ES-I3 (cell line): ENCODE data around the gene ARHGAP10.

Experiments
- H3K36me3 ChIP-seq: 2 replicates; pipeline ENCODE4 v1.6.1; 2013; ENCODE audit warnings: mild to moderate bottlenecking, low read length, control low read depth, moderate library complexity; ENCODE audit not compliant: insufficient read depth
- H3K4me1 ChIP-seq: 2 replicates; pipeline ENCODE4 v1.6.1; 2013; ENCODE audit warnings: mild to moderate bottlenecking, control low read depth, low read length; ENCODE audit not compliant: insufficient read depth
- H3K9ac ChIP-seq: 2 replicates; pipeline ENCODE4 v1.6.1; 2013; ENCODE audit warnings: low read depth, mild to moderate bottlenecking, low read length, moderate library complexity
- H3K9me3 ChIP-seq: 2 replicates; pipeline ENCODE4 v1.6.1; 2013; ENCODE audit warnings: mild to moderate bottlenecking, low read length, moderate library complexity; ENCODE audit not compliant: control insufficient read depth, insufficient read depth

ARHGAP10 gene

DNA sequence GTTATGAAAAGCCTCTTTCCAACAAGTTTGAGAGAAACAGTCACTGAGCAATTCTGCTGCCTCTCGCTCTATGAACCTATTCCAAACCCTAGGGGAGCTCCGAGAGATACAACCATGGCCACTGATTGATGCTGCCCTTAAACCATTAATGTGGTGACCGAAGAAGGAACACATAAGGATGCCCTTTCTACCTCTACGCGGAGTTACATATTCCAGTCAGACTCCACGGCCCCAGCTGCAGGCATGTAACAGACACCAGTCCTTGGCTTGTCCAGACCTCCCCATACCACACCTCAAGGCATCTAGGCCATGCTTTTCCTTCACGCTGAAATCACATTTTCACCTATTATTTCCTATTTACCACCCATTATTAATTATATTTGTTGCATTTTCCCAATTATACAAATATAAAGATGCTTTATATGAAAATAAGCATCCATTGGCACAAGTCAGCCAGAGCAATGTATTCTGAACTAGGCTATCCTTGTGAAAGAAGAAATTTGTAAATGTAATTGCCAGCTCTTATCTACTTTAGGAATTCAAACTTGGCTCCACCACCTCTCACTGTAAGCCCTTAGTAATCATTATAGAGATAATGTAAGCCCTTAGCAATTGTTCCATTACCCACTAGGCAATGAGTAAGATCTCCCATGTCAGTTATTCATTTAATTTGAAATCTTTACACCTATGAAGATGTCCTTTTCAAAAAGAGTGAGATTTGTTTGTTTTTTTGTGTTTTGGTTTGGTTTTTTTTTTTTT is 371.9 kb downstream of the ARHGAP10 start:
- H3K36me3 ChIP-seq: no peaks in the 10 kb centered on the region
- H3K4me1 ChIP-seq: no peaks in the 10 kb centered on the region
- no peaks in the 10 kb centered on the region for H3K9me3 ChIP-seq
- no peak overlapping the region for H3K9ac ChIP-seq

DNA sequence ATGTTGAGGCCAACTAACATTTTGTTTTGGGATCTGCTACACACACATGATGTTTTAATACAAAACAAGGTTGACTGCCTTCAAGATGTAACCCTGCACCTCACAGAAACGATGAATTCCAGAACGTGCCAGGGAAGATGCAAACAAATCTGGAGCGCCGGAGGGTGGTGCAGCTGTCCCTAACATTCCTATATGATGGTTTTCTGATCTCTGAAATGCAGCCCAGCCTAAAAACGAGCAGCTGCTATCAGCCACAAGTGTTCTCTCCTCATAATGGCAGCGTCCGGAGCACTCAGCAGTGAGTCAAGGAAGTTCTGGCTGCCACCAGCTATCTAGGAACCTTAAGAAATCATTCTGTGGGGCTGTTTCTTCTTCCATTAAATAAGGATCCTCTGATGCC is 376.9 kb downstream of the ARHGAP10 start:
- Histone ChIP-seq H3K36me3 (no peaks in the 10 kb centered on the region), H3K9me3 (no peaks in the 10 kb centered on the region), H3K4me1 (peaks cover 16% of the 10 kb centered on the region; the same call in 1 of the 2 replicates), H3K9ac (no peak overlapping the region)

DNA sequence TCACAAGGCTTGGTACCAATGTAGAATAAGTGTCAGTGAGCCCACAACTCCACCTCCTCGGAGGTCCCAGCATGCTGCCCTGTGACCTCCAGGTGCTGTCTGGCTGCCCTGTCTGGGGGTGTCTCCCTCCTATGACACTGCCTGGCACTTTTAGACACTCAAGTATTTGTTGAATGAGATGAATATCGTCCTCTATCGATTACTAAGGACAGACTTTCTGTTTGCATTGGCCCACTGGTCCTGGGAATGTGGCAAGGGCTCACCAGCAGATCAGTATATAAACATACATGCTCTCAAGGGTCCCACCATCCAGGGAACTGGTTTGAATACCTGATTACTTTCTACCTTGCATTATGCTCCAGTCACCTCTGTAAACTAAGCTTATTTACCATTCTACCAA is 377.3 kb downstream of the ARHGAP10 start:
- H3K9ac ChIP-seq: no peak overlapping the region
- H3K4me1 ChIP-seq: peaks cover 16% of the 10 kb centered on the region; the same call in 1 of the 2 replicates
- H3K9me3 ChIP-seq: no peaks in the 10 kb centered on the region
- no peaks in the 10 kb centered on the region for H3K36me3 ChIP-seq

DNA sequence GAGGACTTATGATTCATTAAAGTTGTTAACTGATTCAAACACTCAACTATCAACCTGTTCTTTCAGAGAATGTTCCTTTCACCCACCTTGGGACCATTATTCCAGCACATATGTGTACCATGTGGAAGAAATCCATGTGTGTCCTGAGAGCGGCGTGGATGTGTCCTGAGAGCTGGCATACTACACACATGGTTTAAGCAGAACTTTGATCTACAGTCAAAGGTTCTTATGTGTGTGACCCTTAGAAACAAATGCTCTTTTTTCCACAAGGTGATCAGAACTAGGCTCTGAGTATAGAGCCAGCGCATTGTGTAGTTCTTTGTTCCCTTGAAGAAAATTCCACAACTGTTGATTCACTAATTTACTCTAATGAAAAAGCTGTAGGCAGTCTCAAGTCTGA is 378.3 kb downstream of the ARHGAP10 start:
- Histone ChIP-seq H3K9me3 (no peaks in the 10 kb centered on the region), H3K36me3 (no peaks in the 10 kb centered on the region)

DNA sequence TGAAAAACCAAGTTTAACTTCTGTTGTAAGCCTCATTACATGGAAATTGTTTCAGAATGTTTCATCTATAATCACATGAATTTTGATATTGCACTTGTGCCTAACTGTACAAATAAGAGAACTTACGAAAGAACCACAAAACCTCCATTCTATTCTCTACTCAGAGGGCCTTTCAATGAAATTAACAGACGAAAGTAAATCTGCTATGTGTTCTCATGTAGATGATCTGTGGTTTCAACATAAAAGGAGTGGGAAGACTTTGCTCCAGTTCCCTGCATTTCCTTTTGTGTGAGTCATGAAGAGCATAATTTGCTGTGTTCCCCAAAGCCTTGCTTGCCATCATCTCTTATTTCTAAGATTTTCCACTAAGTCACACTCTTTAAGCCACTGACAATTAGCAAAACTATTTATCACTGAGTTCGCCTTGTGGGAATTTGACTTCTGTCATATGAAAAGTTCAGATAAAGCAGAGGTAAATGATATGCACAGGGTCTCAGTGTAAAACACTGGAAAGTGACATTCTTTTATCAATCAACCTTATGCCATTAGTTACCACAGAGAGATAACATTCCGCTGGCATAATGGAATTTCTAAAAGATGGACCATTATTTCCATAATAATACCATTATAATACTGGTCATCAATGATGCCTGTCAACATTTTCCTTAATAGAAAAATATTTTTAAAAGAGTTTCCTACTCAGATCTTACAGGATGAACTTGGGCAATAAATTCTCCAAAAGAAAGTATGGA is 380.5 kb downstream of the ARHGAP10 start:
- H3K9ac ChIP-seq: no peak overlapping the region
- peaks cover 20% of the 10 kb centered on the region; the same call in 1 of the 2 replicates for H3K4me1 ChIP-seq
- H3K36me3 ChIP-seq: no peaks in the 10 kb centered on the region
- no peaks in the 10 kb centered on the region for H3K9me3 ChIP-seq

More for the DNA sequence above, 378.3 kb downstream of the ARHGAP10 start:
- no peak overlapping the region for H3K9ac ChIP-seq
- peaks cover 19% of the 10 kb centered on the region; the same call in 1 of the 2 replicates for H3K4me1 ChIP-seq

DNA sequence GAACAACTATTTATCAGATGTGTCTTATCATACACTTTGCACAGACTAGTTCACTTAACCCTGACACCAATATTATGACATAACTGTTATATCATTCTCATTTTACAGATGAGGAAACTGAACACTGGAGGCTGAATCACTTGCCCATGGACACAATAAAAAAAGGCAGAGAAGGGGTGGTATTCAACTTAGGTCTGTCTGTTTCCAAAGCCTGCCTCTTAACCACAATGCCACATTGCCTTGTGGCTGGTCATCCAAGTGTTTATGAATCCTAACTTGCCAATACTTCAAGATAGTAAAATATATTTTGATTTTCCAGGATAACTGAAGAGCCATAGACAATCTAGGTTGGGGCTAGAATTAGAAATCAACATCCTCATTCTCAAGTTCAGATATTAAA is 382.5 kb downstream of the ARHGAP10 start:
- Histone ChIP-seq H3K9ac (no peak overlapping the region), H3K36me3 (no peaks in the 10 kb centered on the region), H3K4me1 (peaks cover 20% of the 10 kb centered on the region; the same call in 1 of the 2 replicates), H3K9me3 (no peaks in the 10 kb centered on the region)

DNA sequence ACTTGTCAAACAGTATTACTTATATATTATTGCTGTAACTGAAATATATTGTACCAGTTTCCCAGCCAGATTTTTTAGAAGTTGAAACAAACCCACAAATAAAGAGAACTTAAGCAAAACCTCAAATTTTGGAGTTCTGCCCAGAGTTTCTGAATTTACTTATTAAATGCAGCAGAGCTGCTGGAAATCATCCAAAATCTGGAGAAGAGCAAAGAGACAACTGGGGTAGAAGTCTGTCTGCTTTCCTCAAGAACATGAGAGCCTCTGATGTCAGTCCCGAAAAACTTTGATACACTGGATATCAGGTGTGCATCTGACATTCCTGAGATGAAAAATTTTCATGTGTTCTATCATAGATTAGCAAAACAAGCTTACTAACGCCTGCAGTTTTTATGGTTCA is 384.4 kb downstream of the ARHGAP10 start:
- Histone ChIP-seq H3K4me1 (peaks cover 19% of the 10 kb centered on the region; the same call in 1 of the 2 replicates), H3K9me3 (peaks cover 3% of the 10 kb centered on the region; the same call in 1 of the 2 replicates), H3K36me3 (no peaks in the 10 kb centered on the region), H3K9ac (no peak overlapping the region)

DNA sequence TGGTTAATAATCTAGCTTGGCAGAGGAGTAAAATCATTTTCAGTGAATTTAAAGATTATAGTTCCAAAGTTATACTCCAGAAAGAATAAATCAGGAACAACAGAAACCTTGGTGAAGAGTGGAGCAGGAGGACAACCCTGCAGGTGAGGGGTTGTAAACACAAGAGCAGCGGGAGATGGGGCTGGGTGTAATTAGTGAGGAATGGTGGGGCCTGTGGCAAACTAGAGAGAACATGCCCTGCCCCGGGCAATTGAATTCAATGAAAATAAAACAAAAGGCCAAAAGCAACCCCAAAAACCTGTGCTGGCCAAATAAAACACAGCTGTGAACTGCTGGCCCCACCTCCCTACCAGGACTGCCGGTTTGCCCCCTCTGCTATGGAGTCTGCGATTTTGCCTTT is 385.1 kb downstream of the ARHGAP10 start:
- peaks cover 3% of the 10 kb centered on the region; the same call in 1 of the 2 replicates for H3K9me3 ChIP-seq
- H3K9ac ChIP-seq: no peak overlapping the region
- no peaks in the 10 kb centered on the region for H3K36me3 ChIP-seq
- H3K4me1 ChIP-seq: peaks cover 13% of the 10 kb centered on the region; the same call in 1 of the 2 replicates

DNA sequence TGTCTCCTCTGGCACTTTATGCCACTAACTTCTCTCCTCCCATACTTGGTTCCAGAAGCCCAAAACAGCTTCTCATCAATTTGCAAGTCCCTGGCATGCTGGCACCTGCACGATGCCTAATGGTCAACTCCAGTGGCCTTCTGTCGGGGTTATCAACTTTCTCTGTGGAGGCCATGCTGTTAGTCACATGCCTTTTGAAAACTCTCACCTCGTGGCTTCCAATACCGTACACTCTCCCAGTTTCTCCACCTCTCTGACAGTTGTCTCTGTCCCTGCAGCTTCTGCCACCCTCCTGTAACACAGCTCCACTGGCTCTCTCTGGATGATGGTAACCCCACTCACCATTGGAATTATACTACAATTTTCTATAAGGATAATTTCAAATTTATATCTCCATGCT is 386.3 kb downstream of the ARHGAP10 start:
- no peak overlapping the region for H3K9ac ChIP-seq

DNA sequence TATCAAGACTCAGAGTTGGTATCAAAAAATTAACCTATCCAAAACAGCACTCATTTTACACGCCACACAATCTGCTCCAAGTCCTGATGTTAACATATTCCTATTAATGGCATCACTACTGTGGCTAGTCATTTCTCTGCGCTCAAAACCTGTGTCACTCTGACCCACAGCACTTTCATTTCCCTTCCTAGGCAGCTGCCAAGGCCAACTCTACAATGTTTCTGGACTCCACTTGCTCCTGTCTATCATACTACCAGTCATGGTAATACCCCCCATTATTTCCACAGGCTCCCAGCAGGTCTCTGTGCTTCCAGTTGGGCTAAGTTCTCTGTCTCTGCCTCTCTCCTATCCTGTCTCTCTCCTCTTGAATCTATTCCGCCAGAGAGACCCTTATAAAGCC is 386.7 kb downstream of the ARHGAP10 start:
- peaks cover 3% of the 10 kb centered on the region for H3K9me3 ChIP-seq
- H3K36me3 ChIP-seq: no peaks in the 10 kb centered on the region
- H3K4me1 ChIP-seq: peaks cover 3% of the 10 kb centered on the region; the same call in 1 of the 2 replicates
- no peak overlapping the region for H3K9ac ChIP-seq

More for the DNA sequence above, 386.3 kb downstream of the ARHGAP10 start:
- Histone ChIP-seq H3K4me1 (peaks cover 3% of the 10 kb centered on the region; the same call in 1 of the 2 replicates), H3K36me3 (no peaks in the 10 kb centered on the region), H3K9me3 (peaks cover 3% of the 10 kb centered on the region; the same call in 1 of the 2 replicates)

DNA sequence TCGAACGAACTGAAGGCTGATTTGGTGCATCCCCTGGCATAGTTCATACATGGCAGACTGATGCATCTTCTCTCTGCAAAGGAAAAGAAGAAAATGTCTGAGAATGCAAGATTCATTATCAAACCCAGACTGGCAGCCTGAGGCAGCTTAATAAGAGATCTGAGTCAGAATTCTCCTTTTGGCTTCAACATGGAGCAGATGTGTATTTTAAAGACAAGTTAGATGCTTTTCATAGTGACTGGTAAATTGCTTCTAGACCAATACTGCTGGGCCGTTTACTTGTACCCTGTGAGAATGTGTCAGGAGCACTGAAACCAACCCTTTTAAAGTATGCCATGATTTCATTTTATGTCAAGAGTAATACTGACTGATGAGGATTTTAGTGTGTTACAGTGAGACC is 388.3 kb downstream of the ARHGAP10 start:
- Histone ChIP-seq H3K9me3 (peaks cover 10% of the 10 kb centered on the region), H3K36me3 (no peaks in the 10 kb centered on the region), H3K9ac (no peak overlapping the region), H3K4me1 (peaks cover under 1% of the 10 kb centered on the region; the same call in 1 of the 2 replicates)
